ENCODE results near the gene MREG.

Gene MREG

DNA sequence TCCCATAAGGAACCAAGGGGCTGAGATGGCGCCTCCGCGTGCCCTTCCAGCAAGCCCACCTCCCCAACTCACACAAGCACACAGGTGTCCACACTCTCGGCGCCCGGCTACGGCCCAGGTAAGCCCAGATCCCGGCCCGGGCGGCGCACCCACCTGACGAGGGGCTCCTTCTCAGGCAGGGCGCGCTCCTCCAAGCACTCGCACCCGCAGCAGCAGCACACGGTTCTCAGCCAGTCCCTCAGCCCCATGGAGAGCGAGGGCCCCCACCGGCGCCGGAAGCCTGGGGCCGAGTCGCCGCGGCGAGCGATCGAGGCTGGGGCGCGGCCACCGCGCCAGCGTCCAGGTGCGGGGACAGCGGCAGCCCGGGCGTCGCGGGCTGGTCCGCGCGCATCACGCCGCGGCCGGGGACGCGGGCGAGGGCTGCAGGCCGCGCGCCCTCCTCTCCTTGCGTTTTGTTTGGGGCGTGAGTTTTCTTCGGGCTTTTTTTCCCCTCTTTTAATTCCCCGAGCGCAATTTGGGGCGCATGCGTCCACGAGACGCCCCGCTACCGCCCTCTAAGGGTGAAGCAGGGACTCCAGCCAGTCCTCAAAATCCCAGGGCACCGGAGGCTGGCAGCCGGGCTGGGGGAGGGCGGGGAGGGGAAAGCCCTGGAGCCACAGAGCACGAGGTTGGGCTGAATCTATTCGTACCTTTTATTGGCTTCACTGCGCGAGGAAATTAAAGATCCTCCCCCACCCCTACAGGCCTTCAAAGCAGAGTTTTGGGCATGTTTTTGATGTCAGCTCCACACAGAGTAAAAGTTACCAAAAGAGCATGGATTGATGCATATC lies at the start of gene MREG:
TSS of gene MREG (minus strand) at position 472 of the 830 bp plus-strand sequence. CDS start at position 248, 224 bp downstream.
- H3K4me3 ChIP-seq (ENCODE audit: low read length): peak within 1 kb of the TSS; percentile 61
- peak; percentile 79 for TF ChIP-seq CTCF (IDR thresholded peaks at IDR 0.05; ENCODE audit: insufficient read depth, low read depth, low read length, missing control alignments)
- peak; percentile 86 for DNase-seq (ENCODE audit: low read depth)

DNA sequence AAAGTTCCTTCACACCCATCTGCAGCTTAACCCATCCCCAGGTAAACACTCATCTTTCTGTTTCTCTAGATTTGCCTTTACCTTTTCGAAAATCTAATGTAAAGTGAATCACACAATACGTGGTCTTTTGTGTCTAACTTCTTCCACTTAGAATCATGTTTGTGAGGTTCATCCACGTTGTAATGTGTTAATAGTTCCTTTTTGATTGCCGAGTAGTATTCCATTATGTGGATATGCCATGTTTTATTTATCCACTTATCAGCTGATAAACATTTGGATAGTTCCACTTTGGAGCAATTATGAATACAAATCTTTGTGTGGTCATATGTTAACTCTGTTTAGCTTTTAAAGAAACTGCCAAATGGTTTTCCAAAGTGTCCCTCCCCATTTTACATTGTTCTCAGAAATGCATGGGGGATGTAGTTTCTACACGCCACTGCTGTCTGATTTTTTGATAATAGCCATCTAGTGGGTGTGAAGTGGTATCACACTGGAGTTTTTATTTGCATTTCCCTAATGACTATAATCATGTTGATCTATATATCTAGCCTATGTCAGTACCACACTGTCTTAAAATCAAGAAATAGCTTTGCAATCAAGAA lies 46.0 kb upstream of the MREG start:
- H3K4me3 ChIP-seq (ENCODE audit: low read length): no peak overlapping the region
- no peak for DNase-seq (ENCODE audit: low read depth)
- peak; percentile 29 for TF ChIP-seq CTCF (IDR thresholded peaks at IDR 0.05; ENCODE audit: insufficient read depth, low read depth, low read length, missing control alignments)

DNA sequence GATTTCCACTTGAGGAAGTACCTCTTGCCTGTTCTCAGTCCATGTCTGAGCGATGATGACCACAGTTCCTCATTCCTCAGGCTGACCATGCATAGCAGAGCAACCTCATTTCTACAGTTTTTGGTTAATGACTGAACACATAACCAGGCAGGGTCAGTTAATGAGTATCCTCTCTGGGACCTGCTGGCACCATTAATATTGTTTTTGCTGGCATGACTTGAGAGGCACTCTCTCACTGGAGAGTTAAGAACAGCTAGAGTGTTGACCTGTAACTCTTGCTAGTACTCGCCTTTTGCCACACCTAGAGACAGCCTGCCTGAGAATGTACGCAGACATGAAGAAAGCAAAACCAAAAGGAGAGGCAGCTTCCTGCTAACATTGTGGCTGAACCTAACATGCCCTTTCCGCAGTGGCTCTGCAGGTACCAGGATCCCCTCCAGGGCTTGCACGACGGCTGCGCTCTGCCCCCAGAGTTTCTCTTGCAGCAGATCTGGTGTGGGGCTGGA lies 44.4 kb upstream of the MREG start:
- DNase-seq (ENCODE audit: low read depth): peak; percentile 67
- no peak overlapping the region for H3K4me3 ChIP-seq (ENCODE audit: low read length)
- no peak for TF ChIP-seq CTCF (IDR thresholded peaks at IDR 0.05; ENCODE audit: insufficient read depth, low read depth, low read length, missing control alignments)

- TF ChIP-seq CTCF (IDR thresholded peaks at IDR 0.05; ENCODE audit: insufficient read depth, low read depth, low read length, missing control alignments): no peak
- no peak overlapping the region for H3K4me3 ChIP-seq (ENCODE audit: low read length)
- DNase-seq (ENCODE audit: low read depth): no peak
These were observed 43.4 kb upstream of the MREG start for GRCh38 chr2:216056739-216057138.

GRCh38 chr2:216055680-216056079 lies 42.3 kb upstream of the MREG start:
- no peak overlapping the region for H3K4me3 ChIP-seq (ENCODE audit: low read length)
- no peak for DNase-seq (ENCODE audit: low read depth)

GRCh38 chr2:216052420-216052819 lies 39.1 kb upstream of the MREG start:
- no peak for TF ChIP-seq CTCF (IDR thresholded peaks at IDR 0.05; ENCODE audit: insufficient read depth, low read depth, low read length, missing control alignments)
- no peak overlapping the region for H3K4me3 ChIP-seq (ENCODE audit: low read length)
- no peak for DNase-seq (ENCODE audit: low read depth)

More at GRCh38 chr2:216055680-216056079, 42.3 kb upstream of the MREG start:
- TF ChIP-seq CTCF (IDR thresholded peaks at IDR 0.05; ENCODE audit: insufficient read depth, low read depth, low read length, missing control alignments): no peak
